SK-N-MC (cell line): ENCODE results near the gene NEK9.

ENCODE experiments used
- EZH2 ChIP-seq: fragments of 200-600 bp; sonication (generic); IDR thresholded peaks from one replicate; pipeline ENCODE4 v1.6.1; 2017; ENCODE audit warnings: antibody characterized with exemption
- FOXP2 ChIP-seq: optimal IDR thresholded peaks from 2 replicates; pipeline ENCODE3; 2011; ENCODE audit warnings: mild to moderate bottlenecking, moderate library complexity; ENCODE audit not compliant: insufficient read depth; ENCODE audit errors: extremely low read length, control extremely low read depth

DNA sequence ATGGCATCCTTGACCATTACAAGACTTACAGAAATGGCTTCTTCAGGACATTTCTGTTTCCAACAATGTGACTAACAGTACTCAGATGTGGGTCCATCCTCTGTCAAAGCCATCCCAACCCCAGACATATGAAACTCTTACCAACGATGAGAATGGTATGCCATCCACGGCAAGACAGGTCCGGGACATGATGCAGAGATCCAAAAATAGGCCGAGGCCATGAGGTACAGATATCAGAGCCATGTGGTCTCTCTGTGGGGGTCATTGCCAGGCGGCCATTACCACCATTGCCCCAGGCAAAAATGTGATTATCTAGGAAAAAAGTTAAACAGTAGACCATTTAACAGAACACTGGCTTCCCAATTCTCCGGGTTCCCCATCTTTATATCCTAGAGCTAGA, 29.9 kb downstream of the NEK9 start:
- TF ChIP-seq EZH2 (no peak), FOXP2 (no peak)
